GM21737 (cell line): ENCODE results near the gene GPC3.
"Not testable (repeated sequence)": the region's sequence is repeated elsewhere in the genome, so short reads cannot be mapped to it uniquely, and the experiment has no call there.

ENCODE experiments used
- ATAC-seq: cut with Tn5 transposase; IDR thresholded peaks from one replicate; pipeline ENCODE4 v1.9.1; 2021; ENCODE audit warnings: mild to moderate bottlenecking, moderate library complexity; ENCODE audit not compliant: unreplicated experiment

GPC3 gene

DNA sequence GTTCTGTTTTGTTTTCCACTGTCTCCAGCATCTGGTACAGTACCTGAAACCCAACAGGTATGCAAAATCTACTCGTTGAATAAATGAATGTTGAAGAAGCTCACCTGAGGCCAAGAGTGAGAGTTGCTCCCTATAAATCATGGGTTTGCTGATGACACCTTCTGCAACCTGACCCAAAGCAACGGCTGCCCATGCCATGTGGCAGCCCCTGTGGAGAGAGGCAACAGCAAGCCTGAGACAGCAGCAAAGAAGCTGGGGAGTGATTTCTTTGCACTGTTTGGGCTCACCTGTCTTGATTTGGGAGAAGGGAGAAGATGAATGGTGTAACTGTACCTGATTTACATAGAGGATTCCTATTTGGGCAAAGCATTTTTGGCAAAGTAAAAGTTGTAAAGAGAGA, 450.3 kb downstream of the GPC3 start:
- no peak for ATAC-seq

DNA sequence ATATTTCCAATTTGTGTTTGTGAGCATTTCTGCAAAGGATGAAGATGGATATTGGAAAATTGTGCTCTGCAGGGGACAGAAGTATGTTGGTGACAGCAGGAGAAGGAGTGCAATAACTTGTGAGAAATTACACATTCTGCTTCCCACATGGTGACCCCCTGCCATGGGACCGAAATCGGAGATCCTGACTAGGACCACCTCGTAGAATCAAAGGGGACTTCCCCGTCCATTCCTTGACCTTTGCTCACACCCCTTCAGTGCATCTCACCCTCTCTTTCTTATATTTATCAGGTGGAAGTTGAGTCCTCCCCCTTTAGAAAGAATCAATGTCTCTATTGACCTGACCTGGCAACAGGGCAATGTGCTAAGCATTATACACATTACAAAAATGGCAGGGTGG, 451.2 kb downstream of the GPC3 start:
- ATAC-seq: no peak

DNA sequence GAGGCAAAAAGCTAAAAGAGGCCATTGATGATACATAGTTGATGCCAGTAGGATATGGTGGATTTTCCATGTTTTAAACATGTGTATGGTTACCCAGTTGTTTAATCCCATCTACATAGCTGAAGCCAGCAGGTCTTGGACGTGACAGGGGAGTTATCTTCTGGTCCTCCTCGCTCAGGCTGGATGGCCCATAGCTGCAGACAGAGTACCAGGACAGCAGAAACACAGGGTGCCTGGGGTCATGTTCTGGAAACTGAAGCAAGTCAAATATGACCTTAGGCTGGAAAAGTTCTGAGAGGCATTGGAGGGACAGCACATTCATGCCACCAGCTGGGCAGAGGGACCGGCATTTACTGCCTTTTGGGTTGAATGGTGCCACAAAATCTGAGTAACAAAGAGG, 452.1 kb downstream of the GPC3 start:
- ATAC-seq: no peak

DNA sequence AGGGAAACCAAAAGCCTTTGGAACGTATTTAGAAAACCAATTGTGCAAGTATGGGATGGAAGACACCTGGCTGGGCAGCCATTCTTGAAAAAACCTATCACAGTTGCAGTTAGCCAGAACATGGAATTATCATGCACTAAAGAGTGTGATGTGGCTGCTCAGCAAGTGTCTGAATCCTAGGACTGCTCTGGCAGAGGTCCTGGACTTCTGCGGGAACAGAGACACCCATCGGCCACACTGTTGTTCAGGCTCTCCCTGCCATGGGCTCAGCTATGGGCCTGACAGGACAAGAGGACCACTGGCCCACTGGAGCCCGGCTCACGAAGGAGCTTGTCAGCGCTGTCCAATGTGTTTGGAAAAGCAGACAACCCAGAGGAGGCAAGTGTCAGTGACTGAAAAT, 454.4 kb downstream of the GPC3 start:
- ATAC-seq: no peak

DNA sequence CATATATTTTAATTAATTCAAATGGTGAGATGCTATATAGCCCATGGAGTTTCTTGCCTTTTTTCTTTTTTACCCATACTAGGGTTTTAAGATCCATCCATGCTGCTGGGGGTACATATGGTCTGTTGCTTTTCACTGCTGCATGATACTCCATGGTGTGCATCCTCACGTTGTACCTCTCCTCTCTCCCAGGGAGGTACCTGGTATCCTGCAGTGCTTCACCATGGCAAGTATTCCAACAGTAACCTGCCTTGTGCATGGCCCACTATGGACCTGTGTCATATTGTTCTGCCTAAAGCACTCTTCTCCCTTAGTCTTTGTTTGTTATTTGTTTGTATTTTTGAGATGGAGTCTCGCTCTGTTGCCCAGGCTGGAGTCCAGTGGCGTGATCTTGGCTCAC, 455.8 kb downstream of the GPC3 start:
- ATAC-seq: no peak

DNA sequence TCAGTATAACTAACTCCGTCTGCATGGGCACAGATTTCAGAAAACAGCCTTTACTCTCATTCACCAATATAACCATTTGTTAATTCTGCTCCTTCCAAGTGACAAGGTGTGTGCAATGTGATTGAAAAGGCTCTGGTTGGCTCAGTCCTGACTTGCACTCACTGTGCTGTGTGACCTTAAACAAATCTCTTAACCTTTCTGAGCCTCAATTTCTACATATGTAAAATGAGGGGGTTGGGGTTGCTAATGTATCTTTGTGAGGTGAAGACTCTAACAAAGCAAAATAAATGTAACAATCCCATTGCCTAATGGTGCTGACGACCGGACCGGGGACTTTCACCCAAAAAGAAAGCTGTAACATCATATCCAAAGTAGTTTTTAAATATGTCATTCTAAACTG, 457.6 kb downstream of the GPC3 start:
- no peak for ATAC-seq

DNA sequence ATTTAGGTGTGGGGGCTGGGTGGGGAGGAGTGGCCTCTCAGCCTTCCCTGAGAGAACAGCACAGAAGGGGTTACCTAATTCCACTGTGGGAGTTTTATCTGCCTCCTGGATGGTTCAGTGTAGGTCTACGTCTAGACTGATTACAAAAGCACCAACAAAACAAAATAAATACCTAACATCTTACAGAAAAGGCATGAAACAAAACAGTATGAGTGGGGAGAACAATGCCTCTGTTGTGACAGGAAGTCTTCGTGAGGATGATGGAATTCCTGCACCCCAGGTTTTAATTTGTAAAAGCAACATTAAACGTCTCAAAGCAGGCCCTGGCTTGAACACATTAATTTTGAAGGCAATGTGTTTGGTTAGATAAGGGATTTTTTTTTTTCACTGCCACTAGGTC, 458.0 kb downstream of the GPC3 start:
- no peak for ATAC-seq

DNA sequence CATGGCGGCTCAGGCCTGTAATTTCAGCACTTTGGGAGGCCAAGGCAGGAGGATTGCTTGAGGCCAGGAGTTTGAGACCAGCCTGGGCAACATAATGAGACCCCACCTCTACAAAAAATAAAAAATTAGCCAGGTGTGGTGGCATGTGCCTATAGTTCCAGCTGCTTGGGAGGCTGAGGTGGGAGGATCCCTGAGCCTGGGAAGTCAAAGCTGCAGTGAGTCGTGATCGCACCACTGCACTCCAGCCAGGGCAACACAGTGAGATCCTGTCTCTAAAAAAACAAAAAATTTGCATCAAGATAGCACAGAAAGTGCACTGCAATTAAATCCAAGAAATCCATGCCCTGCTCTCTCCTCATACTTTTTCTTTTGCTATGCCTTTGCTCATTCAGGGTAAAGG, 458.6 kb downstream of the GPC3 start:
- ATAC-seq: not testable (repeated sequence)

DNA sequence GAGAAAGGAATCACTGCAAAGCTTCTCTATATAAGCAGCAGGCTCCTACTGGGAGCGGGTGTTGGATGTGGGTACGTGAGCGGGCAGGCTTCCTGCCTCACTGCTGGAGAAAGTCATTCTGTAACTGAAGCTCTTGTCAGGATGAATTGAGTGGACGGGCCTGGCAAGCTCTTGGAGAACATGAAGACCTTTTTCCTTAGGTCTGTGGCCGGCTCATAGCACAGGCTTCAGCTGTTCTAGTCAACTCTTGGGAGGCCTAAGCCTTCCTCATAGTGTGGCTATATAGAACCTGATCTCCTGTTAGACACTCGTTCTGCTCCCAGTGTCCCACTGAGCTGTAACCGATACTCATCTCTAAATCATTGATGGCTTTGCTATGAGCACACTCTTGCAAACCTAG, 461.9 kb downstream of the GPC3 start:
- no peak for ATAC-seq

DNA sequence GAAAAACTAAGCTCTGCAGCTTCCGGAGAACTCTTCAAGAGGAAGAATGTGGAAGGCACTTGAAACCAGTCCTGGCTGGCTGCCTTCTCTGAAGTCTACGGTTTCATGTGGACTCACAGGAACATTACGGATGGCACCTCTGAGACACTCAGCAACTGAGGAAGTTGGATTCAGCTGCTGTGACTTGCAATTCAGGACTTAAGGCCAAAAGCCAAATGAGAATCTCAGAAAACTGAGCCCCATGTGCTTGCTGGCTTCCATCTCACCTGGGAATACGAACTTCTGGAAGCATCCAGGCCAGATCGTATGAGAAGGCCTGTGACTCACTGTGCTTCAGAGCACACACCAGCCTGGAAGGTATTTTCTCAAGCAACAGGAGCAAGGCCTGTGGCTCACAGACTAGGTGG, 462.3 kb downstream of the GPC3 start:
- no peak for ATAC-seq

DNA sequence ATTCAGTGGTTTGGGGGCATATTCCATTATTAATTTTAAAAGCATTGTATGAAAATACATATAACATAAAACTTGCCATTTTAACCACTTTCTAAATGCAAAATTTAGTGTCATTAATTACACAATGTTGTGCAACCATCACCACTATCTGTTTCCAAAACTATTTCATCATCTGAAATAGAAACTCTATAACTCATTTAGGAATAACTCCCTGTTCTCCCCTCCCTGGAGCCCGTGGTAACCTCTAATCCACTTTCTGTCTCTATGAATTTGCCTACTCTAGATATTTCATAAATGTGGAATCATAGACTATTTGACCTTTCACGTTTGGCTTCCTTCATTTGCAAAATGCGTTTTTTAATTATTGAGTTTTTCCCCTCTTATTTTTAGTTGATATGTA, 468.7 kb downstream of the GPC3 start:
- no peak for ATAC-seq

DNA sequence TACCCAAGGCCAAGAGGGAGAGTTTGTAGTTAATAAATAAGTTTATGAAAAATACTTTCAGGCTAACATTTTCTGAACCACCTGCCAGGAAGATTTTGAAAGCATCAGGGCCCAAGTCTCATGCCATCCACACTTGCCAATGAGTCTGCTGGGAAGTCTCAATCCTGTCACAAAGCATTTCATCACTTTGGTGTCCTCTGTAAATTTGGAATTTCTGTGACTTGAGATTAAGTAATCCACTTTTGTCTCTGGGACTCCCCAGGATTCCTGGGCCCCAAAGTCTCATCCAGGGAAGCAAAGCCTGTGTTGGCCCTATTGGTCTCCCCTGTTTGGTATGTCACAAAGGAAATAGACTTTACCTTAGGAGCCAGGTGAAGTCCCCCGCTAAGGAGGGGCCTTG, 470.9 kb downstream of the GPC3 start:
- no peak for ATAC-seq

DNA sequence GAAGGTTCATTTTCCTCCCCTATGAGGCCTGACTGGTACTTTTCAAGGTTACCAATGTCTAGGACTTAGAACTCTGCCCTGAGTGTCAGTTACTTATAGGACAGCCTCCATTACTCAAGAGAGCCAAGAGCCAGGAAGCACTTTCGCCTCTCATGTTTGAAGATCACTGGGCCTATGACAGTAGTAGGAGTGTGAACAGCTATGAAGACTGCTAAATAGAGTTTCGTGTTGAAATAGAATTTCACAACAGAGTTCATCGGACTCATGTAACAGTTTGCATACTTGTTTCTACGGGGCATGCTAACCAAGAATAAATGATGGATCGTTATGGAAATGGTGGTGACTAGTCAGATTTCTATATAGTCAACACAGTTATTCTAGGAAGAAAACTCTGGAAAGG, 472.3 kb downstream of the GPC3 start:
- ATAC-seq: no peak

DNA sequence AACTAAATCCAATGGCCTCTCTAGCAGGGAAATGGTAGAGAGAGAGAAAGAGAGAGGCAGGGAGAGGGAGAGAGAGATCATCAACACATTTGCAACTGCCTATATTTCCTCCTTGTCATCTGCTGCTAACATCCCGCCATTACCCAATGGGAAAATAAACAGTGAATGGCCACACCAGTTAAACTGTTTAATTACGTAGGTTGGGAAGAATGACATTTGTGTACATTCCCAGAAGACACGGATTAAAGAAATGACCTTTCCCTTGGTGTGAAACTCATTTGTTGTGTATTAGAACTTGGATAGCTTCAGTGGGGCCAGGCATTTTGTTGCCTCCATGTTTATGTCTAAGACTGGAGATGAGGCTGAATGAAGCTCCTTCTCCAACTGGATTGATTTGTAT, 474.4 kb downstream of the GPC3 start:
- ATAC-seq: no peak

DNA sequence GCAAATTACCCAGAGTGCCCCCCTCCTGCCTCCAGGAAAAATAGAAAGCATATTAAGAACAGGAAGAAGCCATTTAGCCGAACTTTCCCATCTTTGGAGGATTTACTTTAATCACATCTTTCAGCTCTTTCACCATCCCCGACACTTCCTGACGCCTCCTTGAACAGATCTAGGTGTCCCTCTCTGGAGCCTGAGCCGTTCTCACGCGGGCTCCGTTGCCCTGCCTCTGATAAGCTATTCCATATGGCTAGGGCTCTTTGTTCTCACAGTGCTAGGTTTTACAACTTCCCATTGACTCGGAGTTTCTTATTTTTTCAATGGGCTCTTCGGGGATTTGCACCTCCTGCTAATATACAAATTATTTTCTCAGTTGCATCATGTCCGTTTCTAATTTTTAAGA, 488.0 kb downstream of the GPC3 start:
- no peak for ATAC-seq

DNA sequence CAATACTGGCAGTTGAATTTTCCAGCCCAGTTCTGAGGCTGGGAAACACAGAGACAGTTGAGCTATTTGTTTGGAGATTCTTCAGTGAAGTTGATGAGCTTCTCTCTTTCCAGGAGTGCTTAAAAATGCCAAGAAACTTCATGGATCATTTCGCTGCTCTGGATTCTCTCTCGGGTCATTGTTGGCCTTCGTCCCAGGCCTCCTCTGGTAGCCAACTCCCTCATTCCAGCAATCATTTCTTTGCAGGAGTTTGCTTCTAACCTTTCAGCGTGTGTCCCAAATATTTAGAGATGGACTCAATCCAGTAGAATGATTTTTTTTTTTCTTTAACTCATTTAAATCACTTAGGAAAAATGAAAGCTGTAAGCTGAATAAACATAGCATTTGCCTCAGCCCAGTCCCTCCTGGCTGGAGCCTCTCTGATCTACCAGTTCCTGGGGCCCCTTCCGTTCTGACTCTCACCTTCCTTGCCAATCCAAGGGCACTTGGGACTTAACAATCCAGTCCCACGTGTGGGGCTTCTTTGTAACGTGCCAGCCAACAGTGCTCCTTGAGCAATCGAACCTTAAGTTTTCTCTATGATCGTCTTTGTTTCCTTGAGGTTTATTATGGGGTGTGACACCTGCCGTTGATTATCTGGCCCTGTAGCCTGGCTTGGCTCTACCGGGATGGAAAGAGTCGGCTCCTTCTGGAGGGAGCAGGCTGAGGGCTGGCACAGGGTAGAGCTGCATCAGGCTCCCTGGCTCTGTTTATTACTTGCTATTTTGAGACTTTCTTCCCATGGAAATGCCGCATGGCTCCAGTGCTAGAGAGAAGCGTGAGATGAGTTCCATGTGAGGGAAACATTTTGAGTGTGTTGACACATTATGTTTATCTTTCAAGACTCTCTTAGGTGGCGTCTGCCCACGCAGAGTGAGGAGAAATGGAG, 489.7 kb downstream of the GPC3 start:
- ATAC-seq: no peak

DNA sequence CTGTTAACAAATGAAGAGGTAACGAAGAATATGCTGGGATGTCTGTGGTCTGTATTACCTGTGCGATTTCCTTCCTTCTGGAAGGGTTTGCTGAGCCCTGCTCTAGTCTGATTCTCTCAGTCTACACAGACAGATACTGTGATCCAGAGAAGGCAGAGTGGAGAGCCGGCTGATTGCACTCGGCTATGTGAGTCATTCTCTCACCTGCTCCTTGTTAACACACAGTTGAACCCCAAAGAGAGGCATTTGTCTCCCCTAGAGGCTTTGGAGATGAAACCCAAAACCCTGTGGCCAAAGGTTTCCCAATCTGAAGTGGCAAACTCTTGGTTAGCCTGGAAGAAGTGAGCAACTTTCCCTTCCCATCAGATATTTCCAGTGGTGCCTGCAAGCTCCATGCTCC, 492.0 kb downstream of the GPC3 start:
- ATAC-seq: no peak

DNA sequence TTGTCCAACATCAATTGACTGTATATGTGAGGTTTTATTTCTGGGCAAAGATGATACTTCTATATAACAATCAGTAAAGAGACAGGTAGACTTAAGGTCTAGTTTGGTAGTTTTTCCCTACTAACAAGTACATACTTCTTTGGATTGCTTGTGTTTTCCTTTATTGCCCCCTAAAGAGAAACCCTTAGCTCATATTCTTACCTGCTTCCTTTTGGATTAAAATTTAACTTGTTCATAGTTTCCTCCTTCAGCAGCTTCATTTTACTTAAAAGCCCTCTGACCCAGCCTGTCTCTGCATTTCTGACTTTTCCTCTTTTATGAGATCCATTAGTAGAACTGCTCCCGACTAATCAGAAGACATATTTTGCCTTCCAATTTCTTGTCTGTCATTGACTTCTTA, 494.4 kb downstream of the GPC3 start:
- no peak for ATAC-seq
